K562 (cell line): ENCODE results near the gene NDUFB10. TPM values are rescaled to one million over a fixed set of nuclear protein-coding genes. Genes with fewer than 3 reads are reported as not detected.

Source experiments
- ARID4B ChIP-seq: sonication (generic); formaldehyde crosslinking; IDR thresholded peaks from 2 replicates; pipeline ENCODE4 v1.8.0; 2022; ENCODE audit warnings: mild to moderate bottlenecking, missing genetic modification reagents
- BCOR ChIP-seq: fragments of 450-650 bp; IDR thresholded peaks from 2 replicates; pipeline ENCODE4 v1.6.1; 2016
- CBFB ChIP-seq: sonication (generic); formaldehyde crosslinking; IDR thresholded peaks from 2 replicates; pipeline ENCODE4 v1.4.0; 2020; ENCODE audit warnings: mild to moderate bottlenecking, missing genetic modification reagents
- DACH1 ChIP-seq: fragments of 450-650 bp; IDR thresholded peaks from 2 replicates; pipeline ENCODE4 v1.6.1; 2018; ENCODE audit not compliant: partially characterized antibody
- ESRRB ChIP-seq: fragments of 250-450 bp; sonication (Bioruptor Pico); IDR thresholded peaks from 2 replicates; pipeline ENCODE4 v1.5.0; 2020; ENCODE audit warnings: mild to moderate bottlenecking, moderate library complexity, borderline replicate concordance
- ETV1 ChIP-seq: fragments of 450-650 bp; conservative IDR thresholded peaks from 2 replicates; pipeline ENCODE4 v1.6.1; 2016; ENCODE audit warnings: missing genetic modification characterization, control low read depth, low read depth, missing compliant biosample characterization
- FOXP1 ChIP-seq: sonication (generic); formaldehyde crosslinking; IDR thresholded peaks from 2 replicates; pipeline ENCODE4 v1.8.0; 2022; ENCODE audit warnings: mild to moderate bottlenecking, missing genetic modification reagents
- GATAD2A ChIP-seq: fragments of 450-650 bp; IDR thresholded peaks from 2 replicates; pipeline ENCODE4 v1.6.1; 2017
- HCFC1 ChIP-seq: IDR thresholded peaks from 2 replicates; pipeline ENCODE4 v1.6.1; 2012; ENCODE audit warnings: low read depth, low read length, improper control_type of control experiment
- HMGXB4 ChIP-seq: sonication (generic); formaldehyde crosslinking; IDR thresholded peaks from 2 replicates; pipeline ENCODE4 v1.8.1; 2023; ENCODE audit warnings: mild to moderate bottlenecking, missing genetic modification reagents
- HNRNPK ChIP-seq: fragments of 200-400 bp; formaldehyde crosslinking; IDR thresholded peaks from one replicate; pipeline ENCODE4 v1.6.1; 2018; ENCODE audit warnings: mild to moderate bottlenecking, low read depth, low read length; ENCODE audit not compliant: poor library complexity, severe bottlenecking
- IRF2 ChIP-seq: sonication (generic); formaldehyde crosslinking; IDR thresholded peaks from 2 replicates; pipeline ENCODE4 v1.8.1; 2022; ENCODE audit warnings: mild to moderate bottlenecking, missing genetic modification reagents
- POLR2G ChIP-seq: fragments of 200-400 bp; formaldehyde crosslinking; IDR thresholded peaks from 2 replicates; pipeline ENCODE4 v1.6.1; 2017; ENCODE audit warnings: low read depth, mild to moderate bottlenecking, antibody characterized with exemption, low read length, moderate library complexity
- RCOR1 ChIP-seq, 2 experiments: IDR thresholded peaks; 2 replicates each; pipeline ENCODE4 v1.6.1; 2012; ENCODE audit warnings: low read depth in 2 of 2, low read length in 2 of 2, borderline replicate concordance in 1 of 2, improper control_type of control experiment in 1 of 2
- SMAD2 ChIP-seq: fragments of 150-350 bp; IDR thresholded peaks from 2 replicates; pipeline ENCODE4 v1.6.1; 2014; ENCODE audit warnings: low read depth, mild to moderate bottlenecking, low read length
- THAP12 ChIP-seq: fragments of 250-450 bp; sonication (Bioruptor Pico); IDR thresholded peaks from 2 replicates; pipeline ENCODE4 v1.9.0; 2021; ENCODE audit warnings: mild to moderate bottlenecking, inconsistent platforms
- TSC22D4 ChIP-seq: fragments of 450-650 bp; IDR thresholded peaks from 2 replicates; pipeline ENCODE4 v1.6.1; 2016; ENCODE audit warnings: missing genetic modification characterization, missing biosample characterization, control low read depth
- XRCC4 ChIP-seq: IDR thresholded peaks from one replicate; pipeline ENCODE4 v1.6.1; 2011; ENCODE audit not compliant: insufficient read depth, insufficient read length; ENCODE audit errors: extremely low read depth
- ZNF12 ChIP-seq: sonication (generic); formaldehyde crosslinking; IDR thresholded peaks from 2 replicates; pipeline ENCODE4 v1.4.0; 2020; ENCODE audit warnings: mild to moderate bottlenecking, missing genetic modification reagents
- ZNF311 ChIP-seq: fragments of 250-450 bp; sonication (Bioruptor Pico); IDR thresholded peaks from 2 replicates; pipeline ENCODE4 v1.4.0; 2020; ENCODE audit warnings: mild to moderate bottlenecking, moderate library complexity
- ZNF57 ChIP-seq: fragments of 450-650 bp; formaldehyde crosslinking; IDR thresholded peaks from 2 replicates; pipeline ENCODE4 v1.4.0; 2020; ENCODE audit warnings: mild to moderate bottlenecking, moderate library complexity
- polyA plus RNA-seq, 8 experiments: library from polyadenylated mRNA; depleted of rRNA in 4 of 8; stranded (reverse) in 5 of 8; unstranded in 3 of 8; fragments of >200 nt; fragmentation: Nextera tagmentation in 2 of 8; fragmentation: Illumina TruSeq in 1 of 8; extraction: Ambion mirVana in 2 of 8; extraction: Trizol in 1 of 8; gene quantifications; 2 replicates each; pipeline versions ENCODE4 v1.2.1 to v1.2.3, GENCODE V29; 2011 to 2014; ENCODE audit warnings: inconsistent platforms in 1 of 8, missing spikeins in 1 of 8
- total RNA-seq, 7 experiments: library from RNA; depleted of rRNA in 6 of 7; stranded (reverse); fragments of >200 nt in 6 of 7; fragmentation: Illumina TruSeq in 2 of 7; extraction: Trizol in 2 of 7; gene quantifications; 2 replicates each; pipeline versions ENCODE4 v1.2.1 to v1.2.3, GENCODE V29; 2011 to 2021; ENCODE audit warnings: low replicate concordance in 1 of 7

NDUFB10 gene
- total and polyA plus RNA-seq, 9 of the 15 experiments (the other 6 are each of a cell fraction or from before 2014, with no cell fraction given) = 69.3 to 527 (median 161) TPM

- peak; percentile 76 for TF ChIP-seq ARID4B (CRISPR knock-in tag)
- peak; percentile 80; the same call in 1 of the 2 replicates for TF ChIP-seq ZNF12
- no peak for TF ChIP-seq ZNF311
- TF ChIP-seq IRF2 (CRISPR knock-in tag) = no peak
- no peak for TF ChIP-seq GATAD2A
- peak; percentile 56; the same call in 1 of the 2 replicates for TF ChIP-seq CBFB
- no peak for TF ChIP-seq XRCC4
- TF ChIP-seq TSC22D4 (tag) = no peak
- no peak for TF ChIP-seq ESRRB (CRISPR knock-in tag)
- peak; percentile 98 for TF ChIP-seq FOXP1 (CRISPR knock-in tag)
- TF ChIP-seq HCFC1 = peak; percentile 36; the same call in 1 of the 2 replicates
- peak; percentile 58; the same call in 1 of the 2 replicates for TF ChIP-seq THAP12 (CRISPR knock-in tag)
- no peak for TF ChIP-seq ETV1
- TF ChIP-seq DACH1 = no peak
- no peak for TF ChIP-seq BCOR
- no peak; a peak in 1 of 4 replicates for TF ChIP-seq RCOR1 (IDR thresholded peaks at IDR 0.05; ENCODE audit: borderline replicate concordance in 1 of 2, low read depth in 2 of 2, low read length in 2 of 2)
- TF ChIP-seq SMAD2 = no peak
- no peak for TF ChIP-seq ZNF57 (CRISPR knock-in tag)
- TF ChIP-seq POLR2G = peak; percentile 85
- TF ChIP-seq HMGXB4 (CRISPR knock-in tag) = peak; percentile 97
- no peak for TF ChIP-seq HNRNPK
Observed at GRCh38 chr16:1929578-1930337, 29.6 kb upstream of the NDUFB10 start (continued).
